Urothelium cell line (cell line): Measurements from ENCODE around the gene OR4D2.

Source experiments
- DNase-seq: peaks from one replicate; pipeline ENCODE4 v3.0.0; 2011; ENCODE audit warnings: low spot score, mixed read lengths
- FAIRE-seq: peaks from 2 replicates; lab custom pipeline; 2011; peaks lifted over from hg19 to GRCh38; lab: Jason Lieb, UNC

OR4D2 gene

DNA sequence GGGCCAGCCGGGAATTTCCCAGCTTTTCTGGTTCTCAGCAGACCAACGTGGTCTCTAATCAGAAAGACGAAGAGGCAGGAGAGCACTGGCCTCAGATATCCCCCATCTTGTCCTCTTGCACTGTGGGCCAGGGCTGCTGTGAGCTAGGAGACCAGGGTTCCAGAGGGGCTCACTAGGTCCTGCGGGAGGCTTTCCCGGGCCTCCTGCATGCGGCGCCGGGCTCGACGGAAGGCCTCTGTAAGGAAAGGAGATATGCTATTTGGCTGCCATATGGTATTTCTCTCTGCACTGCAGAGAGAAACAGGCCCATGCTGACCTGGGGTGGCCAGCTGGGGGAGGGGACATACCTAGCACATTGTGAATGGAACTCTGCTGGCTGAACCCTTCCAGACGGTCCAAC, 39.2 kb downstream of the OR4D2 start:
- DNase-seq (no peak), FAIRE-seq (no peak)

DNA sequence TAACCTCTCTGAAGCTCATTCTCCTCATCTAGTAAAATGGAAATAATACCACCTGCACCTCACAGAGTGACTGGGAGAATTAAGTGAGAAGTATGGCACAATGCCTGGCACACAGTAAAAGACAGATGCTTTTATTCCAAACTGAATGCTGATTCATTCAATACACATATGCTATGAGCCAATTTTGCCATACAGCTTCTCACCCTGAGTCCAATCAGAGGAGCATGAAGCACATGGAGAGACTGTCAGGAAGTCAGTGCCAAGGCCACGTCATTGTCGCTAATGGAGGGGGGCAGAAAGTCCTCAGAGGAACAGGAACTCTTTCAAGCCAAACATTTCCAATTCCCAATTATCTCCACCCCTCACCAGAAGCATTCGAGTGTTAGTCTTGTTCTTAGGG, 40.7 kb downstream of the OR4D2 start:
- peak; percentile 63 for FAIRE-seq
- no peak for DNase-seq

- FAIRE-seq (no peak), DNase-seq (no peak)
Observed at GRCh38 chr17:58208344-58208743, 41.6 kb downstream of the OR4D2 start.

DNA sequence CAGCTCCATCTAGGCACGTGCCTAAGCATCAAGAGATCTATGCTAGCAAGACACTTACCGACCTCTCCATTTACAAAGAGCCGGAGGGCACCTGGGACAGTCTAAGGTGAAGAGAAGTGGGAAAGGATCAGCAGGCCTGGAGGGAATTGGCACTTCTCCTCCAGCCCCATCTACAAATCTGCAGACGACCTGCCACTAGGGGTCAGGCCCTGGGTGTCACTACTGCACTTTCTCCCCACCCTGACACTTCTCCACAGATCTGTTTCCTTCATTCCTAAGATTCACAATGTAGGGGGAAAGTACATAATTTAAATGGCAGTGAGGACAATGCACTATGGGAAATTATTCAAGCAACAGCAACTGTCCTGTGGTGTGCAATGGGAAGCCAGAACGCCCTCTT, 44.1 kb downstream of the OR4D2 start:
- no peak for DNase-seq
- no peak for FAIRE-seq

DNA sequence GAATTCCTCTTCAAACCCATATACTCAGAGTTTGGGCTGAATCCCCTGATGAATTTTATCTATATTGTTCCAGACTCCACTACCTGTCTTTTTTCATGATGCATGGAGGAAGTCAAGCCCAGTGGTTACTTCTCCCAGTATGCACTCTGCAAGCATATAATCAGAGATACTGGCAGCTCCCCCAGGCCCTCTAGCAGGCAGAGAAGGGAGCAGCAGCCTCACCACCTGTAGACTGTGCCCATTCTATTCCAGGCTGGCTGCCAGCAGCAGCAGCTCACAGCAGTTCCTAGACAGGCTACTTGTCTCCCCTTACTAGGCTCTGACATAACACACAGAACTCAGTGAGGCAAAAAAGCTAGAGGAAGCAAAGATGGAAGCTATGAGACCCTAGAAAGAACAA, 48.9 kb downstream of the OR4D2 start:
- DNase-seq (no peak), FAIRE-seq (no peak)

DNA sequence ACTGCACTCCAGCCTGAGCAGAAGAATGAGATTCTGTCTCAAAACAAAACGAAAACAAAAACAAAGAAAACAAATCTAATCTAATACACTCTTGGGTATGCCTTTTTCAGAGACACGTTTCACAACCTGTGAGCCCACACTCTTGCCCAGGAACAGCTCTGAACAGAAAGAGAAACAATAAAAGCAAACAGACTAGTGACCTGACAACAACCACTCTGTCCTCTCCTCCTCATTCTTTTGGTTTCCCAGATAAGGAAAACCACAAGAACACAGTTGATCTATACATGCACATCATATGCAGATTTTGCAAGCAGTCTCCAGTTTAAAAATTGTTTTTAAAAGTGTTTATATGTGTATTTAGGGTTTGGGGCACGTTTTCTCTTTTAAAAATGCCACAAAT, 51.0 kb downstream of the OR4D2 start:
- FAIRE-seq (no peak), DNase-seq (no peak)

GRCh38 chr17:58219007-58219788, 52.4 kb downstream of the OR4D2 start, which contains the start of gene MKS1:
Gene MKS1, minus strand, starts transcription at chr17:58219255. Its CDS starts 25 bp downstream, at chr17:58219230.
- DNase-seq (peak; percentile 100), FAIRE-seq (peak; percentile 99)

DNA sequence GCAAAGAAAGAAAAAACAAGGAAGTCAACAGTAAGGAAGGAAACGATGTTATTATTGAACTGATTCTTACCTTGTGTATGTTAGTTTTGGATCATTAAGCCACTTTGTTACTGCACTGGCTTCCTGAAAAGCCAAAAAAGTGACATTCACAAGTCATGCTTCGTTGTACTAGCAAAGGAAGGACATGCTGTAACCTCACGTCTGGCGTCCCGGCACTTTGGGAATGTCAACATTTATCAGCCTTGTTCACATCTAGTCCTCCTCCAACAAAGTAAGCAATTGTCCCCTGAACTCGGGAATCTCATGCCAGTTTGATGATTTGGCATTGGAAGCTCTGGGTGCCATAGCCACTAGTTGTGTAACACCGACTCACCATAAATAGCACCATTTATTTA, 53.0 kb downstream of the OR4D2 start:
- DNase-seq, result no peak
- peak; percentile 40 for FAIRE-seq
